HepG2 (cell line): ENCODE measurements around the gene FBXO24. TPM values are rescaled to one million over a fixed set of nuclear protein-coding genes. Genes with fewer than 3 reads are reported as not detected.
"Not testable (repeated sequence)": the region's sequence is repeated elsewhere in the genome, so short reads cannot be mapped to it uniquely, and the experiment has no call there.

ENCODE experiments used
- ATAC-seq: fragments of 200-7000 bp; cut with Tn5 transposase; 3 replicates; pipeline ENCODE4 v1.9.1; 2020; ENCODE audit warnings: mild to moderate bottlenecking, moderate library complexity
- BruUV-seq: library from RNA; stranded (reverse); fragments of 400-500 nt; replicated peaks from 2 replicates; lab custom pipeline; 2021; lab: Mats Ljungman, UMichigan
- CTCF ChIA-PET: fragments of 300-600 bp; formaldehyde crosslinking; extraction: SDS; loops from one replicate; lab custom pipeline; 2021; ENCODE audit warnings: low total read pairs, inconsistent platforms, low intra/inter-chr PET ratio; lab: Yijun Ruan, JAX
- POLR2A ChIA-PET: fragments of 350-600 bp; sonication (Branson Sonifier 250); formaldehyde crosslinking; loops from one replicate; lab custom pipeline; 2020; ENCODE audit warnings: antibody characterized with exemption, inconsistent platforms; lab: Yijun Ruan, JAX
- DNase-seq: peaks from one replicate; pipeline ENCODE4 v3.0.0-alpha.2; 2015; ENCODE audit warnings: low spot score
- FAIRE-seq: peaks from 3 replicates; lab custom pipeline; 2011; peaks lifted over from hg19 to GRCh38; lab: Jason Lieb, UNC
- H2AFZ ChIP-seq: one replicate; pipeline ENCODE4 v1.6.1; 2011; ENCODE audit warnings: low read length, inconsistent platforms
- H3K27ac ChIP-seq: fragments of 300-600 bp; 3 replicates; pipeline ENCODE4 v1.8.0; 2011; ENCODE audit warnings: mixed run types, mild to moderate bottlenecking, mixed read lengths, low read length, inconsistent platforms; ENCODE audit not compliant: insufficient read depth; ENCODE audit errors: extremely low read length
- H3K27me3 ChIP-seq, 2 experiments: fragments of 200-600 bp in 1 of 2; 2 replicates in 1 of 2; 3 replicates in 1 of 2; pipeline versions ENCODE4 v1.6.0 to v1.8.0; 2011; ENCODE audit warnings: low read length in 2 of 2, mild to moderate bottlenecking in 2 of 2, moderate library complexity in 2 of 2, inconsistent platforms in 1 of 2; ENCODE audit not compliant: insufficient read depth in 2 of 2, control insufficient read depth in 1 of 2
- H3K36me3 ChIP-seq, 2 experiments: fragments of 200-600 bp in 1 of 2; replicated peaks in 1 of 2; 2 replicates in 1 of 2; 3 replicates in 1 of 2; pipeline versions ENCODE4 v1.5.1 to v1.8.0; 2011; ENCODE audit warnings: low read length in 2 of 2, inconsistent platforms in 1 of 2; ENCODE audit not compliant: insufficient read depth in 2 of 2, control insufficient read depth in 1 of 2
- H3K4me1 ChIP-seq: 2 replicates; pipeline ENCODE4 v1.5.1; 2012; ENCODE audit warnings: low read length, inconsistent platforms; ENCODE audit not compliant: insufficient read depth
- H3K4me2 ChIP-seq: 2 replicates; pipeline ENCODE4 v1.6.0; 2011; ENCODE audit warnings: low read depth, low read length, inconsistent platforms
- H3K4me3 ChIP-seq, 3 experiments: fragments of 200-600 bp in 1 of 3; sonication (generic), shearing (Covaris generic) in 1 of 3; replicated peaks in 1 of 3; 2 replicates each; pipeline ENCODE4 v1.5.1; 2011 to 2016; ENCODE audit warnings: low read length in 3 of 3, inconsistent platforms in 2 of 3, low read depth in 2 of 3, mild to moderate bottlenecking in 2 of 3, control low read depth in 1 of 3, mixed read lengths in 1 of 3; ENCODE audit not compliant: insufficient read depth in 1 of 3
- H3K79me2 ChIP-seq: one replicate; pipeline ENCODE4 v1.6.1; 2011; ENCODE audit warnings: low read length, inconsistent platforms; ENCODE audit not compliant: insufficient read depth
- H3K9ac ChIP-seq: 2 replicates; pipeline ENCODE4 v1.6.0; 2011; ENCODE audit warnings: mild to moderate bottlenecking, low read depth, low read length, inconsistent platforms; ENCODE audit not compliant: insufficient read depth
- H3K9me3 ChIP-seq: 2 replicates; pipeline ENCODE4 v1.5.1; 2012; ENCODE audit warnings: mild to moderate bottlenecking, low read length
- H4K20me1 ChIP-seq: 2 replicates; pipeline ENCODE4 v1.6.0; 2011; ENCODE audit warnings: inconsistent platforms, mild to moderate bottlenecking, low read length, moderate library complexity; ENCODE audit not compliant: insufficient read depth
- HIVEP1 ChIP-seq: sonication (generic); formaldehyde crosslinking; IDR thresholded peaks from 2 replicates; pipeline ENCODE4 v1.4.0; 2020; ENCODE audit warnings: mild to moderate bottlenecking, missing genetic modification reagents
- IRF2 ChIP-seq: IDR thresholded peaks from 2 replicates; pipeline ENCODE4 v1.6.1; 2018; ENCODE audit warnings: missing genetic modification reagents, missing compliant biosample characterization
- KDM5B ChIP-seq: sonication (generic); formaldehyde crosslinking; IDR thresholded peaks from 2 replicates; pipeline ENCODE4 v1.4.0; 2020; ENCODE audit warnings: missing genetic modification reagents, mild to moderate bottlenecking, borderline replicate concordance
- SOX6 ChIP-seq, 2 experiments: fragments of 450-650 bp in 1 of 2; sonication (generic) in 1 of 2; formaldehyde crosslinking in 1 of 2; IDR thresholded peaks; 2 replicates each; pipeline versions ENCODE4 v1.4.0 to v1.6.1; 2017 to 2020; ENCODE audit warnings: antibody characterized with exemption in 1 of 2, mild to moderate bottlenecking in 1 of 2, missing genetic modification reagents in 1 of 2
- ZNF460 ChIP-seq: sonication (generic); formaldehyde crosslinking; IDR thresholded peaks from 2 replicates; pipeline ENCODE4 v1.5.1; 2020; ENCODE audit warnings: missing genetic modification reagents, mild to moderate bottlenecking, borderline replicate concordance
- ZSCAN25 ChIP-seq: sonication (generic); formaldehyde crosslinking; IDR thresholded peaks from 2 replicates; pipeline ENCODE4 v1.8.0; 2022; ENCODE audit warnings: mild to moderate bottlenecking, missing genetic modification reagents
- WGBS: methylation state at CpG from one replicate; pipeline ENCODE4 v1.1.6; 2017; ENCODE audit warnings: low lambda C conversion rate; 5-methylcytosine and 5-hydroxymethylcytosine counted together
- in situ Hi-C: cut with HindIII; loops from 2 replicates; pipeline ENCODE4 v1.10.0; 2017; ENCODE audit warnings: low pct_unique_long_range_greater_than_20kb; ENCODE audit not compliant: extremely low pct_ligation_motif_present
- intact Hi-C: fragments of 100-400 bp; cut with micrococcal nuclease; formaldehyde crosslinking; loops from one replicate; pipeline ENCODE4 v1.10.0; 2022; ENCODE audit not compliant: unreplicated experiment
- polyA plus RNA-seq, 8 experiments: library from polyadenylated mRNA; depleted of rRNA in 3 of 8; stranded (reverse) in 7 of 8; unstranded in 1 of 8; fragments of >200 nt; fragmentation: Illumina TruSeq in 4 of 8; extraction: Trizol in 4 of 8; gene quantifications; 2 replicates each; pipeline versions ENCODE4 v1.2.1 to v1.2.3, GENCODE V29; 2011 to 2016; ENCODE audit warnings: low read depth in 4 of 8, missing spikeins in 1 of 8, mixed read lengths in 1 of 8; ENCODE audit not compliant: insufficient read depth in 1 of 8
- total RNA-seq, 5 experiments: library from RNA; depleted of rRNA; stranded (reverse); fragments of >200 nt; fragmentation: Illumina TruSeq; extraction: Trizol; gene quantifications; 2 replicates each; pipeline ENCODE4 v1.2.3, GENCODE V29; 2016; ENCODE audit warnings: low read depth in 1 of 5
- TF ChIP-seq, protein P1 (sequence below): sonication (generic); formaldehyde crosslinking; IDR thresholded peaks from 2 replicates; pipeline ENCODE4 v1.4.0; 2020; ENCODE audit warnings: mild to moderate bottlenecking, missing genetic modification reagents
- TF ChIP-seq, protein P2 (sequence below): sonication (generic); formaldehyde crosslinking; IDR thresholded peaks from 2 replicates; pipeline ENCODE4 v1.4.0; 2020; ENCODE audit warnings: mild to moderate bottlenecking, missing genetic modification reagents

Gene FBXO24
- total and polyA plus RNA-seq, 2 of the 13 experiments (the other 11 are each of a cell fraction or from before 2014, with no cell fraction given): 0.20 to 0.55 TPM

DNA sequence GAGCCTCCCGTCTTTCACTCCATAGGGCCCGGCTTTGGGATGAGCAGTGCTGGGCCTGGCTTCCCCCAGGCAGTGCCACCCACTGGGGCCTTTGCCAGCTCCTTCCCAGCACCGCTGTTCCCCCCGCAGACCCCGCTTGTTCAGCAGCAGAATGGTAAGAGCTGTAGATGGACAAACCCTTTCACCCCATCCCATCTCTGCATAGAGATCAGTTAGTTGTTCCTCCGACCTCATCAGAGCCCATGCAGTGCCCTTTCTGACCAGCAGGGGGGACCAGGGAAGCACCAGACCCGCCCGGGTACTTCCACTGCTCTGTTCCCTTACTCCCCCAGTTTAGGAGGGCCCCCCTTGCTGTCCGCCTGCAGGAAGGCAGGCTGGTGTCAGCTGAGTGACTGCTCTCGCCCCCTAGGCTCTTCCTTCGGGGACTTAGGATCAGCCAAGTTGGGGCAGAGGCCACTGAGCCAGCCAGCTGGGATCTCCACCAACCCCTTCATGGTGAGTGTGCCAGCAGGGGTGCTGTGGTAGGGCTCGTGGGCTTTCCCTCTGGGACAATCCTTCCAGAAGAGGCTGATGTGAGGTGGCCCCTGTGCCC lies 22.2 kb upstream of the FBXO24 start (continued):
- TF ChIP-seq ZSCAN25 (CRISPR knock-in tag) (0 out of 2 replicates have a peak, but pooled peaks have one; percentile 33), IRF2 (no peak), HIVEP1 (0 out of 2 replicates have a peak, but pooled peaks have one; percentile 12)

DNA sequence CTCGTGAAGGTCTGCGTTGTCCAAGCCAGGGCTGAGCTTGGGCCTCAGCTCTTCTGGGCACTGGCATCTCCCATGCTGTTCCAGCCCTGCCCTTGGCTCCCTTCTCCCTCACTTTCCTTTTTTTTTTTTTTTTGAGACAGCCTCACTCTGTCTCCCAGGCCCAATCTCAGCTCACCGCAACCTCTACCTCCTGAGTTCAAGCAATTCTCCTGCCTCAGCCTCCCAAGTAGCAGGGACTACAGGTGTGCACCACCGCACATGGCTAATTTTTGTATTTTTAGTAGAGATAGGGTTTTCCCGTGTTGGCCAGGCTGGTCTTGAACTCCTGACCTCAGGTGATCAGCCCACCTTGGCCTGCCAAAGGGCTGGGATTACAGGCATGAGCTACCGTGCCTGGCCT lies 21.7 kb upstream of the FBXO24 start:
- POLR2A ChIA-PET: interaction anchor here (0.6 to 2.2 kb wide), 3 partner anchors 20 to 107 kb away, joined by 3 to 7 read pairs (median 5); partner anchors contain the start of genes FBXO24 and LRCH4
- not testable (repeated sequence) for H3K4me2 ChIP-seq; H3K9me3 ChIP-seq; ATAC-seq; H3K79me2 ChIP-seq; TF ChIP-seq SOX6 (IDR thresholded peaks at IDR 0.05)
- peaks cover 27 to 59% of the 10 kb centered on the region in 2 experiments for H3K36me3 ChIP-seq
- intact Hi-C loops: loop anchor here (5.0 kb wide), 1 partner anchor 97 kb away; no protein-coding TSS in a partner anchor
- 0 out of 2 replicates have a peak, but pooled peaks have one; percentile 10 for TF ChIP-seq SOX6 (CRISPR knock-in tag; IDR thresholded peaks at IDR 0.05)
- TF ChIP-seq HIVEP1: 0 out of 2 replicates have a peak, but pooled peaks have one; percentile 3
- TF ChIP-seq ZNF460: peak; percentile 65; the same call in 1 of the 2 replicates
- TF ChIP-seq, protein P1, sequence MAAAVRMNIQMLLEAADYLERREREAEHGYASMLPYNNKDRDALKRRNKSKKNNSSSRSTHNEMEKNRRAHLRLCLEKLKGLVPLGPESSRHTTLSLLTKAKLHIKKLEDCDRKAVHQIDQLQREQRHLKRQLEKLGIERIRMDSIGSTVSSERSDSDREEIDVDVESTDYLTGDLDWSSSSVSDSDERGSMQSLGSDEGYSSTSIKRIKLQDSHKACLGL (CRISPR knock-in tag): peak; percentile 33; the same call in 1 of the 2 replicates
- TF ChIP-seq KDM5B (CRISPR knock-in tag): peak; percentile 35; the same call in 1 of the 2 replicates
- TF ChIP-seq, protein P2, sequence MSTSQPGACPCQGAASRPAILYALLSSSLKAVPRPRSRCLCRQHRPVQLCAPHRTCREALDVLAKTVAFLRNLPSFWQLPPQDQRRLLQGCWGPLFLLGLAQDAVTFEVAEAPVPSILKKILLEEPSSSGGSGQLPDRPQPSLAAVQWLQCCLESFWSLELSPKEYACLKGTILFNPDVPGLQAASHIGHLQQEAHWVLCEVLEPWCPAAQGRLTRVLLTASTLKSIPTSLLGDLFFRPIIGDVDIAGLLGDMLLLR: peak; percentile 23; the same call in 1 of the 2 replicates
- TF ChIP-seq, all 625 proteins: peak for 6; not testable (repeated sequence) for 619
- in situ Hi-C loops, H3K27me3 ChIP-seq, BruUV-seq, H3K9ac ChIP-seq, DNase-seq, FAIRE-seq, H3K4me3 ChIP-seq, H2AFZ ChIP-seq: not testable (repeated sequence)
- Histone ChIP-seq H3K4me1 (peaks cover 93% of the 10 kb centered on the region), H4K20me1 (peaks cover 21% of the 10 kb centered on the region; the same call in 1 of the 2 replicates), H3K27ac (peak overlapping the region; percentile 45)
- 90% methylated on average over 5 of the region's 6 CpGs for WGBS
- CTCF ChIA-PET: interaction anchor here (0.8 to 1.6 kb wide), 2 partner anchors 94 to 161 kb away, joined by 3 to 5 read pairs; no protein-coding TSS in a partner anchor
